A204.1 (cell line): ENCODE results near the gene RASAL2.
"Not testable (repeated sequence)": the region's sequence is repeated elsewhere in the genome, so short reads cannot be mapped to it uniquely, and the experiment has no call there.

Experiments
- FAIRE-seq: peaks from 2 replicates; lab custom pipeline; 2012; peaks lifted over from hg19 to GRCh38; lab: Jason Lieb, UNC

RASAL2 gene

GRCh38 chr1:178071811-178072210 lies 22.1 kb upstream of the RASAL2 start:
- no peak for FAIRE-seq

- FAIRE-seq, result no peak
Measured at GRCh38 chr1:178072326-178072725, 21.6 kb upstream of the RASAL2 start.

GRCh38 chr1:178075333-178075732 lies 18.6 kb upstream of the RASAL2 start:
- FAIRE-seq, result no peak

GRCh38 chr1:178076607-178077006 lies 17.3 kb upstream of the RASAL2 start:
- FAIRE-seq, result no peak

GRCh38 chr1:178077917-178078316 lies 16.0 kb upstream of the RASAL2 start:
- FAIRE-seq, result no peak

GRCh38 chr1:178086294-178086693 lies 7.6 kb upstream of the RASAL2 start:
- FAIRE-seq, result no peak

- FAIRE-seq, result no peak
Measured at GRCh38 chr1:178086766-178087165, 7.1 kb upstream of the RASAL2 start.

- no peak for FAIRE-seq
Measured at GRCh38 chr1:178088651-178089050, 5.3 kb upstream of the RASAL2 start.

- FAIRE-seq, result not testable (repeated sequence)
Measured at GRCh38 chr1:178091454-178091853, 2.5 kb upstream of the RASAL2 start.

- no peak for FAIRE-seq
Measured at GRCh38 chr1:178091986-178092745, 1.7 kb upstream of the RASAL2 start.

GRCh38 chr1:178092878-178093493 lies 918 bp upstream of the RASAL2 start:
- FAIRE-seq, result no peak

- FAIRE-seq, result no peak
Measured at GRCh38 chr1:178093494-178093950, 382 bp upstream of the RASAL2 start.

- FAIRE-seq, result no peak
Measured at GRCh38 chr1:178094739-178095645, 1.1 kb downstream of the RASAL2 start.

- FAIRE-seq, result no peak
Measured at GRCh38 chr1:178096421-178096820, 2.5 kb downstream of the RASAL2 start.

GRCh38 chr1:178098262-178098661 lies 4.4 kb downstream of the RASAL2 start:
- no peak for FAIRE-seq

- FAIRE-seq, result no peak
Measured at GRCh38 chr1:178101266-178101630, 7.3 kb downstream of the RASAL2 start.

GRCh38 chr1:178101654-178102053 lies 7.8 kb downstream of the RASAL2 start:
- no peak for FAIRE-seq

GRCh38 chr1:178102218-178102617 lies 8.3 kb downstream of the RASAL2 start:
- no peak for FAIRE-seq

- FAIRE-seq, result no peak
Measured at GRCh38 chr1:178107823-178108222, 13.9 kb downstream of the RASAL2 start.

GRCh38 chr1:178109348-178110143 lies 15.6 kb downstream of the RASAL2 start:
- FAIRE-seq, result no peak

GRCh38 chr1:178115260-178115659 lies 21.4 kb downstream of the RASAL2 start:
- no peak for FAIRE-seq

GRCh38 chr1:178118524-178118923 lies 24.6 kb downstream of the RASAL2 start:
- no peak for FAIRE-seq
